GM12878 (cell line): Measurements from ENCODE around the gene SVBP. TPM values are rescaled to one million over a fixed set of nuclear protein-coding genes. Genes with fewer than 3 reads are reported as not detected.

ENCODE experiments used
- ATAC-seq: fragments of 200-7000 bp; cut with Tn5 transposase; 3 replicates; pipeline ENCODE4 v1.9.1; 2020; ENCODE audit warnings: mild to moderate bottlenecking, moderate library complexity
- BruUV-seq: library from RNA; stranded (reverse); fragments of 400-500 nt; replicated peaks from 2 replicates; lab custom pipeline; 2021; lab: Mats Ljungman, UMichigan
- CTCF ChIA-PET: fragments of 300-600 bp; sonication (Branson Sonifier 250); formaldehyde crosslinking; extraction: SDS; loops from one replicate; lab custom pipeline; 2021; ENCODE audit warnings: inconsistent platforms; lab: Yijun Ruan, JAX
- POLR2A ChIA-PET: fragments of 350-600 bp; formaldehyde crosslinking; extraction: SDS; loops from one replicate; lab custom pipeline; 2021; ENCODE audit warnings: inconsistent platforms; lab: Charles Lee
- RAD21 ChIA-PET: fragments of 300-600 bp; sonication (Branson Sonifier 250); formaldehyde crosslinking; loops from one replicate; lab custom pipeline; 2023; ENCODE audit warnings: antibody characterized with exemption; ENCODE audit not compliant: unreplicated experiment; lab: Charles Lee
- SMC1A ChIA-PET: fragments of 300-600 bp; sonication (Branson Sonifier 250); formaldehyde crosslinking; loops from one replicate; lab custom pipeline; 2023; ENCODE audit not compliant: unreplicated experiment, uncharacterized antibody; lab: Charles Lee
- DNase-seq: peaks from one replicate; pipeline ENCODE4 v3.0.0-alpha.2; 2011; ENCODE audit warnings: low read depth, low spot score
- FAIRE-seq: peaks from 3 replicates; lab custom pipeline; 2011; peaks lifted over from hg19 to GRCh38; lab: Jason Lieb, UNC
- H2AFZ ChIP-seq: 2 replicates; pipeline ENCODE4 v1.6.0; 2011; ENCODE audit warnings: low read depth, low read length, control low read depth; ENCODE audit not compliant: control insufficient read depth
- H3K27ac ChIP-seq: 2 replicates; pipeline ENCODE4 v1.5.1; 2011; ENCODE audit warnings: control low read depth; ENCODE audit not compliant: control insufficient read depth, insufficient read depth
- H3K27me3 ChIP-seq, 2 experiments: replicated peaks in 1 of 2; 2 replicates each; pipeline versions ENCODE4 v1.6.0 to v1.6.1; 2011; ENCODE audit warnings: low read length in 1 of 2; ENCODE audit not compliant: control insufficient read depth in 2 of 2, insufficient read depth in 2 of 2
- H3K36me3 ChIP-seq, 2 experiments: 2 replicates each; pipeline ENCODE4 v1.5.1; 2011; ENCODE audit warnings: low read length in 1 of 2; ENCODE audit not compliant: control insufficient read depth in 2 of 2, insufficient read depth in 2 of 2
- H3K4me1 ChIP-seq: 2 replicates; pipeline ENCODE4 v1.6.1; 2011; ENCODE audit warnings: mild to moderate bottlenecking, low read length, moderate library complexity, mixed read lengths; ENCODE audit not compliant: control insufficient read depth, insufficient read depth
- H3K4me2 ChIP-seq: 2 replicates; pipeline ENCODE4 v1.6.0; 2011; ENCODE audit warnings: control low read depth; ENCODE audit not compliant: control insufficient read depth, insufficient read depth
- H3K4me3 ChIP-seq: fragments of 200-600 bp; sonication (generic); 2 replicates; pipeline ENCODE4 v1.5.1; 2016
- H3K79me2 ChIP-seq: 2 replicates; pipeline ENCODE4 v1.6.0; 2011; ENCODE audit warnings: low read length; ENCODE audit not compliant: control insufficient read depth, insufficient read depth
- H3K9ac ChIP-seq: 2 replicates; pipeline ENCODE4 v1.8.0; 2011; ENCODE audit warnings: low read length, control low read depth, mixed read lengths; ENCODE audit not compliant: control insufficient read depth, insufficient read depth
- H3K9me3 ChIP-seq: replicated peaks from 3 replicates; pipeline ENCODE4 v1.5.1; 2011; ENCODE audit warnings: mild to moderate bottlenecking, low read length; ENCODE audit not compliant: control insufficient read depth, insufficient read depth
- H4K20me1 ChIP-seq: 2 replicates; pipeline ENCODE4 v1.6.0; 2011; ENCODE audit not compliant: control insufficient read depth, insufficient read depth
- ASH2L ChIP-seq: fragments of 300-600, 200-600 bp; sonication (generic); IDR thresholded peaks from 2 replicates; pipeline ENCODE4 v1.6.1; 2017; ENCODE audit warnings: low read depth, mild to moderate bottlenecking, borderline replicate concordance
- ATF2 ChIP-seq: IDR thresholded peaks from 2 replicates; pipeline ENCODE4 v1.6.1; 2012; ENCODE audit warnings: low read length, inconsistent platforms
- CHD2 ChIP-seq: IDR thresholded peaks from 2 replicates; pipeline ENCODE4 v1.6.1; 2011; ENCODE audit warnings: low read depth, low read length, improper control_type of control experiment, borderline replicate concordance
- CUX1 ChIP-seq: IDR thresholded peaks from 2 replicates; pipeline ENCODE4 v1.6.1; 2012; ENCODE audit warnings: improper control_type of control experiment, low read depth, low read length; ENCODE audit not compliant: insufficient replicate concordance
- EGR1 ChIP-seq, 2 experiments: IDR thresholded peaks; 1 replicate in 1 of 2; 2 replicates in 1 of 2; pipeline ENCODE4 v1.6.1; 2011 to 2012; ENCODE audit warnings: low read depth in 2 of 2, low read length in 2 of 2, borderline replicate concordance in 1 of 2, mild to moderate bottlenecking in 1 of 2, moderate library complexity in 1 of 2
- KDM1A ChIP-seq: fragments of 200-600 bp; sonication (generic); IDR thresholded peaks from 2 replicates; pipeline ENCODE4 v1.6.1; 2016; ENCODE audit warnings: borderline replicate concordance
- MLLT1 ChIP-seq: fragments of 450-650 bp; IDR thresholded peaks from 2 replicates; pipeline ENCODE4 v1.6.1; 2016; ENCODE audit warnings: mild to moderate bottlenecking
- MTA2 ChIP-seq: fragments of 450-650 bp; IDR thresholded peaks from 2 replicates; pipeline ENCODE4 v1.6.1; 2016; ENCODE audit warnings: low read depth, mild to moderate bottlenecking, moderate library complexity
- PAX8 ChIP-seq: fragments of 450-650 bp; IDR thresholded peaks from 2 replicates; pipeline ENCODE4 v1.6.1; 2017; ENCODE audit warnings: mild to moderate bottlenecking, moderate library complexity
- POLR2A ChIP-seq: IDR thresholded peaks from 2 replicates; pipeline ENCODE4 v1.6.1; 2011; ENCODE audit warnings: low read depth, mild to moderate bottlenecking, low read length
- POU2F2 ChIP-seq: IDR thresholded peaks from 3 replicates; pipeline ENCODE4 v1.6.1; 2011; ENCODE audit warnings: low read depth, mild to moderate bottlenecking, low read length, borderline replicate concordance
- SIN3A ChIP-seq: IDR thresholded peaks from 2 replicates; pipeline ENCODE4 v1.6.1; 2012; ENCODE audit warnings: low read depth, low read length, improper control_type of control experiment
- SKIL ChIP-seq: fragments of 450-650 bp; IDR thresholded peaks from 2 replicates; pipeline ENCODE4 v1.6.1; 2017; ENCODE audit warnings: mild to moderate bottlenecking, low read depth, inconsistent platforms; ENCODE audit not compliant: poor library complexity, severe bottlenecking
- TARDBP ChIP-seq: IDR thresholded peaks from 2 replicates; pipeline ENCODE4 v1.6.1; 2016; ENCODE audit warnings: borderline replicate concordance
- ZSCAN29 ChIP-seq: fragments of 450-650 bp; IDR thresholded peaks from 2 replicates; pipeline ENCODE4 v1.6.1; 2017; ENCODE audit warnings: mild to moderate bottlenecking, moderate library complexity
- WGBS: methylation state at CpG from one replicate; pipeline ENCODE4 v1.1.6; 2016; ENCODE audit warnings: low lambda C conversion rate; ENCODE audit not compliant: insufficient replicate concordance, insufficient coverage; ENCODE audit errors: missing lambda C conversion rate; 5-methylcytosine and 5-hydroxymethylcytosine counted together
- in situ Hi-C: fragments of 300-500 bp; cut with MboI; formaldehyde crosslinking; loops from 9 replicates; pipeline ENCODE4 v1.14.3; 2018; ENCODE audit warnings: mixed read lengths
- intact Hi-C: fragments of 100-400 bp; cut with micrococcal nuclease; formaldehyde crosslinking; loops from one replicate; pipeline ENCODE4 v1.14.2; 2022; ENCODE audit not compliant: unreplicated experiment
- polyA plus RNA-seq, 11 experiments: library from polyadenylated mRNA; depleted of rRNA in 4 of 11; unstranded in 6 of 11; stranded (reverse) in 5 of 11; fragments of >200 nt; fragmentation: Nextera tagmentation in 4 of 11; fragmentation: Illumina TruSeq in 1 of 11; extraction: Ambion mirVana in 4 of 11; extraction: Trizol in 1 of 11; gene quantifications; 1 replicate in 1 of 11; 2 replicates in 10 of 11; pipeline versions ENCODE4 v1.2.1 to v1.2.3, GENCODE V29; 2011 to 2016; ENCODE audit warnings: inconsistent platforms in 2 of 11, missing spikeins in 2 of 11, low read depth in 1 of 11
- total RNA-seq, 4 experiments: library from RNA; depleted of rRNA in 3 of 4; stranded (reverse); fragments of >200 nt in 3 of 4; fragmentation: Illumina TruSeq in 1 of 4; extraction: Trizol in 1 of 4; gene quantifications; 2 replicates each; pipeline versions ENCODE4 v1.2.1 to v1.2.3, GENCODE V29; 2013 to 2021

The SVBP gene
- total and polyA plus RNA-seq, 10 of the 15 experiments (the other 5 are each of a cell fraction or from before 2014, with no cell fraction given), result 12.6 to 29.5 (median 19.8) TPM

- POLR2A ChIA-PET, result interaction anchor here (1.1 kb wide), 1 partner anchor 10 kb away, joined by 5 read pairs; no protein-coding TSS in a partner anchor
- peaks cover 12% of the 10 kb centered on the region for H3K4me1 ChIP-seq
- H4K20me1 ChIP-seq, result no peaks in the 10 kb centered on the region
- TF ChIP-seq SIN3A, result no peak
- no peak for TF ChIP-seq ATF2
- TF ChIP-seq MTA2, result no peak
- no peak for TF ChIP-seq ASH2L
- no peak for TF ChIP-seq CHD2
- no peak for TF ChIP-seq POLR2A
- TF ChIP-seq PAX8, result no peak
- TF ChIP-seq POU2F2, result no peak
- TF ChIP-seq CUX1, result no peak
- TF ChIP-seq ZSCAN29, result no peak
- no peak for TF ChIP-seq SKIL
- TF ChIP-seq EGR1 (IDR thresholded peaks at IDR 0.05; ENCODE audit: borderline replicate concordance in 1 of 2, low read depth in 2 of 2, low read length in 2 of 2), result no peak
- no peak for TF ChIP-seq MLLT1
- TF ChIP-seq KDM1A, result no peak
- no peak for TF ChIP-seq TARDBP
- no peaks in the 10 kb centered on the region for H3K27me3 ChIP-seq
- intact Hi-C loops, result no loop called here
- 90% methylated on average over 3 of the region's 3 CpGs for WGBS
- RAD21 ChIA-PET, result no interaction called here
- SMC1A ChIA-PET, result interaction anchor here (1.0 kb wide), 1 partner anchor 8 kb away, joined by 3 read pairs; no protein-coding TSS in a partner anchor
- no peak overlapping the region for H2AFZ ChIP-seq
- ATAC-seq (no peak), DNase-seq (no peak), FAIRE-seq (no peak)
- no TSS peak for BruUV-seq
- H3K9me3 ChIP-seq, result no peaks in the 10 kb centered on the region
- H3K4me3 ChIP-seq, result no peak overlapping the region
- H3K9ac ChIP-seq, result no peak overlapping the region
- no peak overlapping the region for H3K4me2 ChIP-seq
- peaks cover 1% of the 10 kb centered on the region for H3K79me2 ChIP-seq
- no peak overlapping the region for H3K27ac ChIP-seq
- CTCF ChIA-PET, result interaction anchor here (0.7 kb wide), 1 partner anchor 14 kb away, joined by 3 read pairs; no protein-coding TSS in a partner anchor
- in situ Hi-C loops, result no loop called here
- no peaks in the 10 kb centered on the region for H3K36me3 ChIP-seq
These were observed 23.8 kb upstream of the SVBP start for GRCh38 chr1:42841010-42841409.
